Measurements from ENCODE around the gene BDKRB2. TPM values are rescaled to one million over a fixed set of nuclear protein-coding genes. Genes with fewer than 3 reads are reported as not detected.

The BDKRB2 gene
- polyA plus RNA-seq, 2 donors, result 8.2 to 15.1 TPM

DNA sequence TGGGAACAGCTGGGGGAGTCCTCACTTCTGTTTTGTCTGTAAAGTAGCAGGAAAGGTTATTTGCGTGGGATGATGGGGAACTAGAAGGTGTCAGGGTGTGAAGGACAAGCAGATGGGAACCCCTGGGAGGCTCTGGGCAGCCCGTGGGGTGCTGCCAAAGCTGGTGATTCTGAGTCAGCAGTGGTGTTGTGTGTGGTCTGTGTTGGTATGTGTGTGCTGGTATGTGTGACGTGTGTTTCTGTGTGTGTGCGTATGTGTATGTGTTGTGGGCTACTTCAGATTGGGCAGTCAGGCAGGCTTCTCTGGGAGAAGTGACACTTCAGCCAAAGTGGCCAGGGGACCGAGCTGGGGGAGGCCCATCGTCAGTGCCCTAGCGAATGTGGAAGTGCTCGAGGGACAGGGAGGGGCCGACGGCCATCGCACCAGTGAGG is 15.3 kb upstream of the BDKRB2 start:
- Histone ChIP-seq H3K27ac (ENCODE audit: low read depth in 2 of 2, low read length in 1 of 2) (no peak overlapping the region), H3K4me1 (ENCODE audit: control insufficient read depth in 2 of 2, insufficient read depth in 2 of 2, low read length in 1 of 2) (peaks cover 4 to 13% of the 10 kb centered on the region in 2 donors)
- 74 to 80% methylated on average over 11 of the region's 11 CpGs for WGBS, 2 donors

DNA sequence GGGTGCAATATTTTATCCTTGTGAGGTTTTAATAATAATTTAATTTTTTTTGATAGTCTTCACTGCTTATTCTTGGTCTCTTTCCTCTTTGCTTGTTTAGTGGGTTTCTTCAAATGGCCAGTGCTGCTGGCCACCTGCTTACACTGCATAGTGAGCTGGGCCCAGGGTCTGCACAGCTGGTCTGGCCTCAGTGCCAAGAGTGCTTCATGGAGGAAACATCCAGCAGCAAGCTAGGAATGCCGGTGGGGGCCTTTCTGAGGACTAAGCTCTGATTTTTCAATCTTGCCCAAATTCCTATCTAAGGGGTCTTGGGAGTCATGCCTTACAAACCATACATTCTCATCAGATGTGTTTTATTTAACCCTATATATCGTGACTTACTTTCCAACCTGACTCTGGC is 13.3 kb upstream of the BDKRB2 start:
- no peaks in the 10 kb centered on the region for H3K9me3 ChIP-seq (ENCODE audit: control insufficient read depth in 2 of 2, insufficient read depth in 1 of 2, low read depth in 1 of 2, low read length in 1 of 2)
- H3K36me3 ChIP-seq (ENCODE audit: control insufficient read depth in 2 of 2, insufficient read depth in 2 of 2, low read length in 1 of 2), result no peaks in the 10 kb centered on the region
- H3K4me3 ChIP-seq (ENCODE audit: low read depth in 1 of 2, low read length in 2 of 2), result no peak overlapping the region
- H3K27me3 ChIP-seq (ENCODE audit: control insufficient read depth in 1 of 2, insufficient read depth in 2 of 2, low read length in 2 of 2), result no peaks in the 10 kb centered on the region
- peaks cover 0 to 9% of the 10 kb centered on the region in 2 donors for H3K4me1 ChIP-seq (ENCODE audit: control insufficient read depth in 2 of 2, insufficient read depth in 2 of 2, low read length in 1 of 2)
- 62 to 82% methylated on average over 2 of the region's 2 CpGs for WGBS, 2 donors
- H3K27ac ChIP-seq (ENCODE audit: low read depth in 2 of 2, low read length in 1 of 2), result no peak overlapping the region

More for the DNA sequence above, 15.3 kb upstream of the BDKRB2 start:
- Histone ChIP-seq H3K27me3 (ENCODE audit: control insufficient read depth in 1 of 2, insufficient read depth in 2 of 2, low read length in 2 of 2) (no peaks in the 10 kb centered on the region), H3K4me3 (ENCODE audit: low read depth in 1 of 2, low read length in 2 of 2) (no peak overlapping the region), H3K9me3 (ENCODE audit: control insufficient read depth in 2 of 2, insufficient read depth in 1 of 2, low read depth in 1 of 2, low read length in 1 of 2) (no peaks in the 10 kb centered on the region), H3K36me3 (ENCODE audit: control insufficient read depth in 2 of 2, insufficient read depth in 2 of 2, low read length in 1 of 2) (no peaks in the 10 kb centered on the region)

DNA sequence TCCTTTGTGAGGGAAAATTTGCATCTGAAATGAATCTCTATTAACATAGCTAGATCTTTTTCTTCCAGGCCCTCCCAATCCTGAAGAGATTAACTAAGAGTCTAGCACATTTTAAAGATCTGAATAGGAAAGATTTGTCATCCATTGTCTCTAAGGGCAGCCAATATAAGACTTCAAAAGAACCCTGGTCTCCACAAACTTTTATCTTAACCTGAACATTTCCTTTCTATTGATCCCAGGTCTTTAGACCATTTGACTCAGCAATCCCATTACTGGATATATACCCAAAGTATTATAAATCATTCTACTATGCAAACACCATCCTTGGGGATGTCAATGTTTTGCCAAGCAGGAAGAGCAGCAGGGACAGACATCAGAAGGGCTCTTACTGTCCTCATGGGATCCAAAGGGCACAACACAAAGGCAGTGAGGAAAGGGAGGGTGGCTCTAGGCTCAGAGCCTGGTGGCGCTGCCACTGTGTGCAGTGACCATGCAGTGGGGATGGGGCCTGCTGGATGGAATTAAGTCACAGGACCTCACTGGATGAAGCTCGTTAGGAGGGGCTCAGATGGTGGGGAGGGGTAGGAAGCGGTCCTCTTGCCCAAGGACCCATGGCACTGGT is 12.7 kb upstream of the BDKRB2 start:
- H3K27ac ChIP-seq (ENCODE audit: low read depth in 2 of 2, low read length in 1 of 2), result no peak overlapping the region
- no peaks in the 10 kb centered on the region for H3K36me3 ChIP-seq (ENCODE audit: control insufficient read depth in 2 of 2, insufficient read depth in 2 of 2, low read length in 1 of 2)
- H3K4me3 ChIP-seq (ENCODE audit: low read depth in 1 of 2, low read length in 2 of 2), result no peak overlapping the region
- WGBS, 2 donors, result 82 to 90% methylated on average over 3 of the region's 3 CpGs
- H3K27me3 ChIP-seq (ENCODE audit: control insufficient read depth in 1 of 2, insufficient read depth in 2 of 2, low read length in 2 of 2), result no peaks in the 10 kb centered on the region
- no peaks in the 10 kb centered on the region for H3K9me3 ChIP-seq (ENCODE audit: control insufficient read depth in 2 of 2, insufficient read depth in 1 of 2, low read depth in 1 of 2, low read length in 1 of 2)
- peaks cover 0 to 9% of the 10 kb centered on the region in 2 donors for H3K4me1 ChIP-seq (ENCODE audit: control insufficient read depth in 2 of 2, insufficient read depth in 2 of 2, low read length in 1 of 2)

DNA sequence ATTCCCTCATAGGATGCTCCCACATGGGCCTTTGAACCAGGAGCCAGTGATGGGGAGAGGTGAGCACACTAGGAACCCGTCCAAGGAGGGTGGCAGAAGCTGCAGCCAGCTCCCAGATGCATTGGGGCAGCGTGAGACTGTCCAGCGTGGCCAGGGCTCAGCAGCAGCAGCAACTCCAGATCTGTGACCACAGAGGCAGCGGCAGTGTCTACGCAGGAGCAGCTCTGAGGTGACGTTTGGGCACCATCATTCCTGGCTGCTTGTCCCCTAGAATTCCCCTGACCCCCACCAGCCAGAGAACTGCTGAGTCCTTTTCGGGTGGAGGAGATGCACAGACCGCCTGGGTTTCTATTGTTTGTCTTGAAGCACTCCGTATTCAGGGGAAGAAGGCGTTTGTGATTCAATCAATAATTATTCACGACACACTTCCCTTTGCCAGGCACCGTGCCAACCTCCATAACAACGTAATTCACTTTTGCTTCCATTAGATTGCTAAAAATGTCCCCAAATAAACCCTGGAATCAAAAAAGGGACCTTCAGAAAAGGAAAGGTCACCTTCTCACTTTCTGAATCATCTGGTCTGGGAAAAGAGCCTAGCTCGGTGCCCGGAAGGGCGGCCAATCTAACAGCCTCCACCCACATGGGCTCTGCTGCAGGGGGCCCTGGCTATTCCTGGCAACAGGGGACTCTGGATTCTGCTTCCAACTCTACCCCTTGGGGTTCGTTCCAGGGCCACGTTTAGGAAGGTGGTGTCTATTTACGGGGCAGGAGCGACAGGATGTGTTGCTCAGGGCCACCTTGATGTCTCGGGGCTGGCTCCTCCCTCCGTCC is 11.4 kb upstream of the BDKRB2 start:
- Histone ChIP-seq H3K27ac (ENCODE audit: low read depth in 2 of 2, low read length in 1 of 2) (no peak overlapping the region), H3K9me3 (ENCODE audit: control insufficient read depth in 2 of 2, insufficient read depth in 1 of 2, low read depth in 1 of 2, low read length in 1 of 2) (no peaks in the 10 kb centered on the region), H3K4me3 (ENCODE audit: low read depth in 1 of 2, low read length in 2 of 2) (no peak overlapping the region), H3K27me3 (ENCODE audit: control insufficient read depth in 1 of 2, insufficient read depth in 2 of 2, low read length in 2 of 2) (no peaks in the 10 kb centered on the region), H3K4me1 (ENCODE audit: control insufficient read depth in 2 of 2, insufficient read depth in 2 of 2, low read length in 1 of 2) (peaks cover 2 to 13% of the 10 kb centered on the region in 2 donors), H3K36me3 (ENCODE audit: control insufficient read depth in 2 of 2, insufficient read depth in 2 of 2, low read length in 1 of 2) (no peaks in the 10 kb centered on the region)
- 63 to 69% methylated on average over 22 of the region's 22 CpGs for WGBS, 2 donors

DNA sequence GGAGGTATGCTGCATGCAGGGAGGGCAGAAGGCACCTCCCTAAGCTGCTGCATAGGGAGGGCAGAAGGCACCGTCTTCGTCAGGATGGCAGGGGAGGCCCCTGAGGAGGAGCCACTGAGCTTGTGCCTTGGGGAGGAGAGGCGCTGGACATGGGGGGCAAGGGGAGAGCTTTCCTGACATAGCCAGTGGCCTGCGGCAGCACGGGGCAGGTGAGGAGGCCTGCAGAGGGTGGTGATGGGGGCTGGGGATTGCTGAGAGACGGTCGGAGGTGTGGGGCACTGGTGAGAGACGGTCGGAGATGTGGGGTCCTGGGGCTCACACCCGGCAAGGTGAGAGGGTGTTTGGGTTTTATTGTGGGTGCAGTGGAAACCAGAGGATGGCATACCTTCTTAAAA is 10.4 kb upstream of the BDKRB2 start:
- Histone ChIP-seq H3K27ac (ENCODE audit: low read depth in 2 of 2, low read length in 1 of 2) (no peak overlapping the region), H3K9me3 (ENCODE audit: control insufficient read depth in 2 of 2, insufficient read depth in 1 of 2, low read depth in 1 of 2, low read length in 1 of 2) (no peaks in the 10 kb centered on the region), H3K4me1 (ENCODE audit: control insufficient read depth in 2 of 2, insufficient read depth in 2 of 2, low read length in 1 of 2) (peaks cover 2 to 13% of the 10 kb centered on the region in 2 donors), H3K36me3 (ENCODE audit: control insufficient read depth in 2 of 2, insufficient read depth in 2 of 2, low read length in 1 of 2) (no peaks in the 10 kb centered on the region), H3K4me3 (ENCODE audit: low read depth in 1 of 2, low read length in 2 of 2) (no peak overlapping the region), H3K27me3 (ENCODE audit: control insufficient read depth in 1 of 2, insufficient read depth in 2 of 2, low read length in 2 of 2) (no peaks in the 10 kb centered on the region)
- 87 to 88% methylated on average over 10 of the region's 10 CpGs for WGBS, 2 donors

DNA sequence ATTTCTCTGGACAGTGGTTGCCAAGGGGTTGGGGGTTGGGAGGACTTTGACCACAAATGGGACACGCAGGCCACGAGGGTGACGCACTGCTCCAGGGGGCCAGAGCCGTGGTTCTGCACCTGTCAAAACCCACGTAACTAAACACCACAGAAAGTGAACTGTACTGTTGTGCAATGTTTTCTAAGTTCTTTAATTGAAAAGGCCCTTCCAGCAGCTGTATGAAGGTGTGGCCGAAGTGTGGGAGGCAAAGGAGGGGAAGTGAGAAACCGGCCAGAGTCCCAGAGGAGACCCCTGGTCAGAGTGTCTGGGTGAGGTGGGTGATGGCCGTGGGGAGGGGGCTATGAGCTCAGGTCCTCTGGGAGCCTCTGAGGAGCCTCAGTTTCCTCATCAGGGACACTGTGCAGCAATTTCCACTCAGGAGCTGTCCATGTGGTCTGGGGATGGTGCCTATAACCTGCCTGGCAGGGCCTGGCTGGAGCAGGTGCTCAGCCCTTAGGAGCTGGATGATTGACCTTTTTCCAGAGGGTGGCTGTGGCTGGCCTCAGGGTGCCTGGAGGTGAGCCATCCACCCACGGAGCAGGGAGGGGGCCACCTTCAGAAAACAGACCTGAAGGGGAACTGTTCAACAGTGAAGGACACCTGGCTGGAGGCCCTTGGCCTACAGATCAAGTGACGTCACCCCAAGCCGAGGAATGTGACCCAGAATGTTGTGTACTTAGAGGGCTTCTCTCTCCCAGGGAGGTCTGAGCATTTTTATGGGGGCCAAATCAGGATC is 9.8 kb upstream of the BDKRB2 start:
- Histone ChIP-seq H3K4me1 (ENCODE audit: control insufficient read depth in 2 of 2, insufficient read depth in 2 of 2, low read length in 1 of 2) (peaks cover 2 to 13% of the 10 kb centered on the region in 2 donors), H3K36me3 (ENCODE audit: control insufficient read depth in 2 of 2, insufficient read depth in 2 of 2, low read length in 1 of 2) (no peaks in the 10 kb centered on the region), H3K9me3 (ENCODE audit: control insufficient read depth in 2 of 2, insufficient read depth in 1 of 2, low read depth in 1 of 2, low read length in 1 of 2) (no peaks in the 10 kb centered on the region), H3K27ac (ENCODE audit: low read depth in 2 of 2, low read length in 1 of 2) (no peak overlapping the region), H3K4me3 (ENCODE audit: low read depth in 1 of 2, low read length in 2 of 2) (no peak overlapping the region), H3K27me3 (ENCODE audit: control insufficient read depth in 1 of 2, insufficient read depth in 2 of 2, low read length in 2 of 2) (no peaks in the 10 kb centered on the region)
- 57 to 65% methylated on average over 11 of the region's 11 CpGs for WGBS, 2 donors

DNA sequence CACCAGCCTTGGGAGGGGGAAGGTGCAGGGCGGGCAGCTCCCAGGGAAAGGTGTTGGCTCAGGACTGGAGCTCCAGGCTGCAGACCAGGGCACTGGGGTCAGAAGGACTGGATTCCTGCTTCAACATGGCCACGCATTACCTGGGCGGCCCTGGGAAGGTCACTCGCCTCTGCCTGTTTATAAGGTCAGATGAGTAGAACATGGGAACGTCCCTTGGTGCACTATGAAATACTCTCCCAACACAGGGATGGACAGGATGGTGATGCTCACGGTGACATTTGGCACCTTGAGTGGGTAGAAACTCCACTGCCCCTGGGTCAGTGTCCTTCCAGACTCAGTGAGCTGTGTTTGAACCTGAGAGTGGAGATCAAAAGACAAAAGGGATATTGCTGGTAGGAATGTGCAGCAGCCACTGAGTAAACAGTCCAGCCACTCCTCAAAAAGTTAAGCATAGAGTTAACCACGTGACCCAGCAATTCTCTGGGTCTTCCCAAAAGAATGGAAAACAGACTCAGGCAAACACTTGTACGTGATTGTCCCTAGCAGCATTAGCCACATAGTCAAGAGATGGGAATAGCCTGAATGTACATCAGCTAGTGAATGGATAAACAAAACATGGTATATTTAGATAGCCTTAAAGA is 9.1 kb upstream of the BDKRB2 start:
- Histone ChIP-seq H3K27me3 (ENCODE audit: control insufficient read depth in 1 of 2, insufficient read depth in 2 of 2, low read length in 2 of 2) (no peaks in the 10 kb centered on the region), H3K4me1 (ENCODE audit: control insufficient read depth in 2 of 2, insufficient read depth in 2 of 2, low read length in 1 of 2) (peaks cover 2 to 13% of the 10 kb centered on the region in 2 donors), H3K4me3 (ENCODE audit: low read depth in 1 of 2, low read length in 2 of 2) (no peak overlapping the region), H3K36me3 (ENCODE audit: control insufficient read depth in 2 of 2, insufficient read depth in 2 of 2, low read length in 1 of 2) (no peaks in the 10 kb centered on the region), H3K27ac (ENCODE audit: low read depth in 2 of 2, low read length in 1 of 2) (no peak overlapping the region), H3K9me3 (ENCODE audit: control insufficient read depth in 2 of 2, insufficient read depth in 1 of 2, low read depth in 1 of 2, low read length in 1 of 2) (no peaks in the 10 kb centered on the region)
- WGBS, 2 donors, result 82 to 86% methylated on average over 8 of the region's 8 CpGs

DNA sequence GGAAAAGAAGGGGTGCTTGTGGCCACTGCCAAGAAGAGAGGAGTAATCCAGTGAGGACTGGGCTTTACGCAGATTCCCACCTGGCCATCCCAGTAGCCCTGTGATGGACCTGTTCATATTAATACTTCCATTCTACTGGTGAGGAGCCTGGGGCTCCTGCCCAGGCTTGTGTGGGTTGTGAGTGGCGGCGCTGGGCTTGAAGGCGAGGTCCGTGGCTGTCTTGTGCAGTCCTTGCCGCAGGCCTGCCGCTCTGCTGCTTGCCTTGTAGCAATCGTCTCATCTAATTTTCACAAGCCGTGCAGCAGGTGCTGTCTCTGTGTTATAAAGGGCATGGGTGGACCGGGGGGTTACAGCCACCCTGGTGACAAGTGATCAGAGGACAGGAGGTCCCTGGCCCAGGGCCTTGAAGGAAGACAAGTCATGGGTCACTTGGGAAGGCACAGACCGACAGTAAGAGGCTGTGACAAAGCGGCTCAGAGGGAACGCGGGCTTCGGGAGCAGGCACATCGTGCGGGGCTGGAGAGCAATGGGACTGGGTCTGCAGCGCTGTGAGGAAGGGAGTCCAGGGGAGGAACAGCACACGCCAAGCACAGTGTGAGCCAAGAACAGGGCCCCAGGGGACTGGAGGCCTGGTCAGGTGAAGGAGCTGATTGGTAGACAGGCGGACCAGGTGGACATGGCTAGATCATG is 7.3 kb upstream of the BDKRB2 start:
- H3K4me1 ChIP-seq (ENCODE audit: control insufficient read depth in 2 of 2, insufficient read depth in 2 of 2, low read length in 1 of 2), result peaks cover 2 to 13% of the 10 kb centered on the region in 2 donors
- H3K36me3 ChIP-seq (ENCODE audit: control insufficient read depth in 2 of 2, insufficient read depth in 2 of 2, low read length in 1 of 2), result no peaks in the 10 kb centered on the region
- H3K4me3 ChIP-seq (ENCODE audit: low read depth in 1 of 2, low read length in 2 of 2), result no peak overlapping the region
- no peaks in the 10 kb centered on the region for H3K9me3 ChIP-seq (ENCODE audit: control insufficient read depth in 2 of 2, insufficient read depth in 1 of 2, low read depth in 1 of 2, low read length in 1 of 2)
- peak overlapping the region in 1 of 2 donors; percentile 37 for H3K27ac ChIP-seq (ENCODE audit: low read depth in 2 of 2, low read length in 1 of 2)
- H3K27me3 ChIP-seq (ENCODE audit: control insufficient read depth in 1 of 2, insufficient read depth in 2 of 2, low read length in 2 of 2), result no peaks in the 10 kb centered on the region
- WGBS, 2 donors, result 84 to 88% methylated on average over 20 of the region's 20 CpGs

DNA sequence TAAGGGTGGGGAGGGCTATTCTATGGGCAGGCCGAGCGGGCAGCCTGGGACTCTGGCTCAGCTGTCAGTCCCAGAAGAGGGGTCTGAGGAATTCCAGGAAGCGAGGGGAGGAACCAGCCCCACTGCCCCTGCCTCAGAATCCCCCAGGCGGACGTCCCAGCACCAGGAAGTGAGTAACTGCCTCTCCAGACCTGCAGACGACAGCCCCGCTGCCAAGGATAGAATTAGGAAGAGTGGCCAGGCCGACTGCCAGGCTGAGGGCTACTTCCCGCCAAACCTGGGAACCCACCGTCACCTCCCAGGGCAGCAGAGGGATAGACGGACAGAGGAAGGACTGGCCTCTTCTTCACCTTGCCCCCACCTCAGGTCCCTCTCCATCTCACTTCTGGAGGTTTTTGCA is 6.7 kb upstream of the BDKRB2 start:
- Histone ChIP-seq H3K36me3 (ENCODE audit: control insufficient read depth in 2 of 2, insufficient read depth in 2 of 2, low read length in 1 of 2) (no peaks in the 10 kb centered on the region), H3K27ac (ENCODE audit: low read depth in 2 of 2, low read length in 1 of 2) (peak overlapping the region; percentile 5 to 37), H3K4me3 (ENCODE audit: low read depth in 1 of 2, low read length in 2 of 2) (no peak overlapping the region), H3K9me3 (ENCODE audit: control insufficient read depth in 2 of 2, insufficient read depth in 1 of 2, low read depth in 1 of 2, low read length in 1 of 2) (no peaks in the 10 kb centered on the region), H3K4me1 (ENCODE audit: control insufficient read depth in 2 of 2, insufficient read depth in 2 of 2, low read length in 1 of 2) (peaks cover 2 to 13% of the 10 kb centered on the region in 2 donors), H3K27me3 (ENCODE audit: control insufficient read depth in 1 of 2, insufficient read depth in 2 of 2, low read length in 2 of 2) (no peaks in the 10 kb centered on the region)
- 62 to 67% methylated on average over 11 of the region's 11 CpGs for WGBS, 2 donors
